ENCODE results near the gene ANKRD37. TPM values are rescaled to one million over a fixed set of nuclear protein-coding genes. Genes with fewer than 3 reads are reported as not detected.

The ANKRD37 gene
- total and polyA plus RNA-seq, 4 donors: 1.2 to 7.9 (median 3.4) TPM

- Histone ChIP-seq H3K9me3 (ENCODE audit: control insufficient read depth in 4 of 4, low read length in 3 of 4) (no peaks in the 10 kb centered on the region), H3K27me3 (ENCODE audit: control insufficient read depth in 4 of 4, insufficient read depth in 4 of 4, low read length in 3 of 4) (no peaks in the 10 kb centered on the region), H3K9ac (ENCODE audit: low read depth in 1 of 2, low read length in 2 of 2) (peak within 1 kb of the TSS; percentile 93 to 99), H3K36me3 (ENCODE audit: control insufficient read depth in 4 of 4, insufficient read depth in 3 of 4, low read depth in 1 of 4, low read length in 3 of 4) (peaks cover 0 to 4% (median 0%) of the 10 kb centered on the region in 4 donors), H3K27ac (ENCODE audit: low read depth in 1 of 2, low read length in 2 of 2) (peak within 1 kb of the TSS; percentile 98), H3K4me3 (ENCODE audit: low read depth in 1 of 3, low read length in 3 of 3) (peak within 1 kb of the TSS; percentile 61 to 81 (median 72)), H3K4me1 (ENCODE audit: control insufficient read depth in 4 of 4, insufficient read depth in 4 of 4, low read length in 3 of 4) (peaks cover 2 to 21% (median 10%) of the 10 kb centered on the region in 4 donors)
- DNase-seq (ENCODE audit: low spot score): peak; percentile 94
- TF ChIP-seq RXRA (IDR thresholded peaks at IDR 0.05): no peak
- TF ChIP-seq EGR1 (IDR thresholded peaks at IDR 0.05; ENCODE audit: low read depth in 2 of 2): peak in 1 of 2 donors; percentile 10
- no peak for TF ChIP-seq HNF4G (IDR thresholded peaks at IDR 0.05)
- TF ChIP-seq TAF1 (conservative IDR thresholded peaks at IDR 0.05): peak; percentile 68
- TF ChIP-seq REST (IDR thresholded peaks at IDR 0.05): no peak
- TF ChIP-seq SP1 (IDR thresholded peaks at IDR 0.05): peak; percentile 51
- no peak for TF ChIP-seq FOXA2 (IDR thresholded peaks at IDR 0.05)
- TF ChIP-seq MAX (IDR thresholded peaks at IDR 0.05): peak; percentile 79
- peak in 1 of 2 donors; percentile 21 for TF ChIP-seq RAD21 (IDR thresholded peaks at IDR 0.05)
- TF ChIP-seq NR2F2 (IDR thresholded peaks at IDR 0.05): no peak
- no peak for TF ChIP-seq ZBTB33 (IDR thresholded peaks at IDR 0.05)
- TF ChIP-seq ATF3 (IDR thresholded peaks at IDR 0.05): peak; percentile 30
- peak in 1 of 2 donors; percentile 22 for TF ChIP-seq GABPA (IDR thresholded peaks at IDR 0.05 in 1 of 2, conservative IDR thresholded peaks at IDR 0.05 in 1 of 2)
- peak; percentile 98 for TF ChIP-seq YY1 (IDR thresholded peaks at IDR 0.05)
- TF ChIP-seq HNF4A (conservative IDR thresholded peaks at IDR 0.05): no peak
- peak; percentile 44 to 52 for TF ChIP-seq JUND (IDR thresholded peaks at IDR 0.05)
- WGBS: under 1% methylated on average over 66 of the region's 66 CpGs
Observed at GRCh38 chr4:185425647-185426352, 29.2 kb downstream of the ANKRD37 start, which contains the start of gene UFSP2. UFSP2 (minus strand) TSS chr4:185425964; CDS start chr4:185425868, 96 bp downstream.
